ENCODE data around the gene UBE2Q1. TPM values are rescaled to one million over a fixed set of nuclear protein-coding genes. Genes with fewer than 3 reads are reported as not detected.

UBE2Q1 gene
- total RNA-seq, 6 experiments from 2014 or later = 23.6 to 48.6 (median 33.1) TPM

GRCh38 chr1:154549202-154549770 lies 9.2 kb downstream of the UBE2Q1 start:
- H3K36me3 ChIP-seq = peaks cover 8 to 55% (median 38%) of the 10 kb centered on the region in 4 donors
- ATAC-seq = no peak
- H3K27me3 ChIP-seq = no peaks in the 10 kb centered on the region
- no peaks in the 10 kb centered on the region for H3K9me3 ChIP-seq
- TF ChIP-seq POLR2A (IDR thresholded peaks at IDR 0.05) (no peak), CTCF (IDR thresholded peaks at IDR 0.05) (no peak)
- 75% methylated on average over 3 of the region's 3 CpGs for WGBS (ENCODE audit: insufficient coverage, low coverage, low lambda C conversion rate, missing lambda C conversion rate)
- no peak overlapping the region for H3K4me3 ChIP-seq
- peaks cover 0 to 38% (median 14%) of the 10 kb centered on the region in 4 donors for H3K4me1 ChIP-seq
- peak overlapping the region in 1 of 3 donors; percentile 85 for H3K27ac ChIP-seq
- DNase-seq = no peak
- intact Hi-C loops (cut with DNase I) = loop anchor here in 1 of 2 donors (10.0 kb wide), 1 partner anchor 74 kb away; no protein-coding TSS in a partner anchor

GRCh38 chr1:154548028-154548427 lies 10.4 kb downstream of the UBE2Q1 start:
- WGBS (ENCODE audit: insufficient coverage, low coverage, low lambda C conversion rate, missing lambda C conversion rate) = 0% methylated on average over 1 of the region's 1 CpG
- H3K9me3 ChIP-seq = no peaks in the 10 kb centered on the region
- peaks cover 8 to 43% (median 28%) of the 10 kb centered on the region in 4 donors for H3K36me3 ChIP-seq
- intact Hi-C loops (cut with DNase I) = loop anchor here in 1 of 2 donors (10.0 kb wide), 1 partner anchor 73 kb away; no protein-coding TSS in a partner anchor
- H3K27ac ChIP-seq = peak overlapping the region; percentile 39 to 85 (median 62)
- no peak overlapping the region for H3K4me3 ChIP-seq
- TF ChIP-seq POLR2A (IDR thresholded peaks at IDR 0.05) (no peak), CTCF (IDR thresholded peaks at IDR 0.05) (no peak)
- ATAC-seq (peak; percentile 87 to 92 (median 90)), DNase-seq (peak; percentile 78 to 92 (median 90))
- H3K4me1 ChIP-seq = peaks cover 0 to 38% (median 14%) of the 10 kb centered on the region in 4 donors
- H3K27me3 ChIP-seq = no peaks in the 10 kb centered on the region

- ATAC-seq (peak; percentile 16 to 55 (median 47)), DNase-seq (no peak)
- no peaks in the 10 kb centered on the region for H3K9me3 ChIP-seq
- H3K36me3 ChIP-seq = peaks cover under 1 to 34% (median 20%) of the 10 kb centered on the region in 4 donors
- H3K4me3 ChIP-seq = no peak overlapping the region
- no peak for TF ChIP-seq POLR2A (IDR thresholded peaks at IDR 0.05)
- no peak for TF ChIP-seq CTCF (IDR thresholded peaks at IDR 0.05)
- peak overlapping the region; percentile 39 to 85 (median 62) for H3K27ac ChIP-seq
- WGBS (ENCODE audit: insufficient coverage, low coverage, low lambda C conversion rate, missing lambda C conversion rate) = 33% methylated on average over 9 of the region's 11 CpGs
- intact Hi-C loops (cut with DNase I) = loop anchor here in 1 of 2 donors (10.0 kb wide), 1 partner anchor 72 kb away; no protein-coding TSS in a partner anchor
- peaks cover 0 to 38% (median 14%) of the 10 kb centered on the region in 4 donors for H3K4me1 ChIP-seq
- H3K27me3 ChIP-seq = no peaks in the 10 kb centered on the region
These were observed 11.2 kb downstream of the UBE2Q1 start for GRCh38 chr1:154547105-154547732.

- peak overlapping the region in 2 of 3 donors; percentile 39 to 85 for H3K27ac ChIP-seq
- TF ChIP-seq CTCF (IDR thresholded peaks at IDR 0.05) = peak; percentile 59 to 83 (median 76)
- TF ChIP-seq POLR2A (IDR thresholded peaks at IDR 0.05) = no peak
- no peak overlapping the region for H3K4me3 ChIP-seq
- H3K9me3 ChIP-seq = no peaks in the 10 kb centered on the region
- peaks cover 0 to 38% (median 14%) of the 10 kb centered on the region in 4 donors for H3K4me1 ChIP-seq
- H3K36me3 ChIP-seq = peaks cover 0 to 27% (median 15%) of the 10 kb centered on the region in 4 donors
- WGBS (ENCODE audit: insufficient coverage, low coverage, low lambda C conversion rate, missing lambda C conversion rate) = 64% methylated on average over 10 of the region's 13 CpGs
- H3K27me3 ChIP-seq = no peaks in the 10 kb centered on the region
- intact Hi-C loops (cut with DNase I) = loop anchor here in 1 of 2 donors (10.0 kb wide), 1 partner anchor 72 kb away; no protein-coding TSS in a partner anchor
- peak; percentile 70 to 77 (median 74) for ATAC-seq
- DNase-seq = peak; percentile 58 to 66 (median 61)
These were observed 12.0 kb downstream of the UBE2Q1 start for GRCh38 chr1:154546264-154547063.
